Brain microvascular endothelial cell (primary cell): Measurements from ENCODE around the gene TIMM44.
"Not testable (repeated sequence)": the region's sequence is repeated elsewhere in the genome, so short reads cannot be mapped to it uniquely, and the experiment has no call there.

ENCODE experiments used
- DNase-seq: peaks from one replicate; pipeline ENCODE4 v3.0.0-alpha.2; 2020
- H3K27ac ChIP-seq: fragments of 250-450 bp; sonication (Bioruptor Pico); 2 replicates; pipeline ENCODE4 v1.5.1; 2020; ENCODE audit warnings: mild to moderate bottlenecking, moderate library complexity
- H3K27me3 ChIP-seq: fragments of 250-450 bp; sonication (Bioruptor Pico); replicated peaks from 2 replicates; pipeline ENCODE4 v1.5.1; 2020; ENCODE audit warnings: mild to moderate bottlenecking
- H3K36me3 ChIP-seq: fragments of 250-450 bp; sonication (Bioruptor Pico); replicated peaks from 2 replicates; pipeline ENCODE4 v1.5.1; 2020; ENCODE audit warnings: mild to moderate bottlenecking
- H3K4me3 ChIP-seq: 2 replicates; pipeline ENCODE4 v1.5.1; 2011; ENCODE audit warnings: low read depth, mild to moderate bottlenecking, control low read depth, low read length, moderate library complexity
- in situ Hi-C: cut with HindIII; loops from 2 replicates; pipeline ENCODE4 v1.10.0; 2017; ENCODE audit warnings: low sequenced_read_pairs, low pct_ligation_motif_present
- TF ChIP-seq, protein P1 (sequence below): IDR thresholded peaks from 2 replicates; pipeline ENCODE4 v1.5.1; 2011; ENCODE audit warnings: low read depth, mild to moderate bottlenecking, moderate library complexity, low read length, control low read depth, inconsistent platforms; ENCODE audit errors: missing control alignments

The TIMM44 gene

DNA sequence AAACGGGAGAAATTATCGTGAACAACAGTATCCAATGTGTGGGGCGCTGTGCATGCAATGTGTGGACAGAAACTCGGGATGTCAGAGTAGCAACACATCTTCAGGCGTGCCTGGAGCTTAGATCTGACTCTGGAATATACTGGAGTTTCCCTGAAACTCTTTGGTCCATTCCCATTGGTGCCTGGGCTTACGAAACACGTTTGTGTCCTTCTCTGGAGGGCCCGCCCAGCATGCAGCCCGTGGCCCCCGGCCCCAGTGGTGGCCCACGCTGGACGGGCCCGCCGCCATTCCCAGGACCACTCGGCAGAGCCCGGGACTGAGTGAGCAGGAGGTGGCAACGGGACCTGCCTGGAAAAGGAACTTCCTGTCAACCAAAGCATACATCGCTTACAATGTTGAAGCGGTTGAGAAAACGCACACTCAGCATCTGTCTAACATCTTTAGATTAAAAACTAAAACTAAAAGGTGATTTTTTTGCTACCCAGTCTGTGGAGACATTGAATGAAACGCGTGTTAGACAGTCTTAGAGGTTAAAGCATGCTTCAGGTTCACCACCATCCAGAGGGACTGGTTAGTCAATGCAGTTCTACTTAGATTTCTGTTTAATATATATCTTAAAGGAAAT, 19.3 kb upstream of the TIMM44 start:
- H3K4me3 ChIP-seq = no peak overlapping the region
- no peaks in the 10 kb centered on the region for H3K27me3 ChIP-seq
- in situ Hi-C loops = no loop called here
- no peak for DNase-seq
- no peak overlapping the region for H3K27ac ChIP-seq
- peaks cover 40% of the 10 kb centered on the region for H3K36me3 ChIP-seq
- TF ChIP-seq, protein P1, sequence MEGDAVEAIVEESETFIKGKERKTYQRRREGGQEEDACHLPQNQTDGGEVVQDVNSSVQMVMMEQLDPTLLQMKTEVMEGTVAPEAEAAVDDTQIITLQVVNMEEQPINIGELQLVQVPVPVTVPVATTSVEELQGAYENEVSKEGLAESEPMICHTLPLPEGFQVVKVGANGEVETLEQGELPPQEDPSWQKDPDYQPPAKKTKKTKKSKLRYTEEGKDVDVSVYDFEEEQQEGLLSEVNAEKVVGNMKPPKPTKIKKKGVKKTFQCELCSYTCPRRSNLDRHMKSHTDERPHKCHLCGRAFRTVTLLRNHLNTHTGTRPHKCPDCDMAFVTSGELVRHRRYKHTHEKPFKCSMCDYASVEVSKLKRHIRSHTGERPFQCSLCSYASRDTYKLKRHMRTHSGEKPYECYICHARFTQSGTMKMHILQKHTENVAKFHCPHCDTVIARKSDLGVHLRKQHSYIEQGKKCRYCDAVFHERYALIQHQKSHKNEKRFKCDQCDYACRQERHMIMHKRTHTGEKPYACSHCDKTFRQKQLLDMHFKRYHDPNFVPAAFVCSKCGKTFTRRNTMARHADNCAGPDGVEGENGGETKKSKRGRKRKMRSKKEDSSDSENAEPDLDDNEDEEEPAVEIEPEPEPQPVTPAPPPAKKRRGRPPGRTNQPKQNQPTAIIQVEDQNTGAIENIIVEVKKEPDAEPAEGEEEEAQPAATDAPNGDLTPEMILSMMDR = no peak

DNA sequence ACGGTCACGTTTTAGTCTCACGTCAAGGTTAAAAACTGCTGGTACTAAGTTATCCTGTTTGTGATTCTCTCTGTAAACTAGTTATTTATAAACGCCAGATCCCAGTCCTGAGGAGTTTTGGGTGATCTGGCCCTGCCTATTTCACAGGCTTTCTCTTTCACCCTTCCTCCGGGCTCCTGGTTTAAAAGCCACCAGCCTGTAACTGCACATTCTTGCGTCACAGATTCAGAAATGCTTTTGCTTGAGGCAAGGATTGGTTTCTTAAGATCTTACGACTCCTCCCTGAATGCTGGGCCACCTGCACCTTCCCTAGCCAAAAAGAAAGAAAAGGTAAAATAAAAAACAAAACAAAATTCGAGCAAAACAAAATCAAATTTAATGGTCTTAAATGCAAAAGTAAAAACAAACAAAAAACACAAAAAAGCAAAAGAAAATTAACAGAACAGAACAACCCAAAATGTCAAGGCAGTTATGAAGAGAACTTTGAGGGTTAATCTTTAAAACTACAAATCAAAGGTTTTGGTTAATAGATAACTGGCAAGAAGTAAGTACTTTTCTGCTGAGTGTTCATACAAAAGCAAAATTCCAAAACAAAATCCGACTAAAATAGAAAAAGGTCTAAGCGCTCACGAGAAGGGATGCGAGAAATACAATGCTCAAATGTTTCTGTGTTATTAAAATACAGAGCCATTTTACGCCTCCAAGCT, 18.6 kb upstream of the TIMM44 start:
- DNase-seq = no peak
- peaks cover 34% of the 10 kb centered on the region for H3K36me3 ChIP-seq

DNA sequence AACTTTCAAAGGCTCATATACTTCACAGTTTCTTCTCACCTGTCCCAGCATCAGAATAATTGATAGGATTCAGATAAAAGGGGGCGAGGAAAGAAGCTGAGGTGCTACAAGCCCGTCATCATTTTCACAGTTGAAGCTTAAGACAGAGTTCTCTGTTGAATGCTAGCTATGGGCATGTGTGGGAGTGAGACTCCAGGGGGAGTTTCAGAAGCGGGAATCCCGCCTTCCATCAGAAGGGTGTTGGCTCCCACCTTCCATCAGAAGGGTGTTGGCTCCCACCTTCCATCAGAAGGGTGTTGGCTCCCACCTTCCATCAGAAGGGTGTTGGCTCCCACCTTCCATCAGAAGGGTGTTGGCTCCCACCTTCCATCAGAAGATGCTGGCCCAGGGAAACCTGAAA, 17.6 kb upstream of the TIMM44 start:
- in situ Hi-C loops, H3K27ac ChIP-seq, H3K27me3 ChIP-seq, H3K4me3 ChIP-seq, DNase-seq: not testable (repeated sequence)
- H3K36me3 ChIP-seq = peaks cover 32% of the 10 kb centered on the region

More for the DNA sequence above, 18.6 kb upstream of the TIMM44 start:
- Histone ChIP-seq H3K27me3 (no peaks in the 10 kb centered on the region), H3K4me3 (no peak overlapping the region), H3K27ac (no peak overlapping the region)
- TF ChIP-seq, protein P1 = no peak
- in situ Hi-C loops = no loop called here

DNA sequence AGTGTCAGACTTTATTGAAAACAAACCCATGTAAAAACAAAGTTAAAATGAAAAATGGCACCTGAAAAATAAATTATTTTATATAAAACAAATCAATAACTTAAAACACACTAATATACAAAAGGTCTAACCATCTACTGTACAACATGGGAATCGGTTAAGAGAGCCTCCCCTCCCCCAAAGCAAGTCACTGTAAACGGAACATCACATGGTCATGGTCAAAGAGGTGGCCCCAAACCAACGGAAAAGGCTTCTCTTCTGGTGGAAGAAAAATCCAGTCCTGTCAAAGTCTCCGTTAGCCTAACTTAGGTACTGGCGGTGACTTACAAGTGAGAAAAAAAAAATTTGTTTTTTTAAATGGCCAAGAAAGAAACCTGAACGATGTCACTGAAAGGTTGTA, 15.7 kb upstream of the TIMM44 start:
- Histone ChIP-seq H3K27ac (no peak overlapping the region), H3K27me3 (no peaks in the 10 kb centered on the region), H3K36me3 (peaks cover 21% of the 10 kb centered on the region), H3K4me3 (no peak overlapping the region)
- DNase-seq = no peak
- in situ Hi-C loops = no loop called here
- TF ChIP-seq, protein P1 = no peak

DNA sequence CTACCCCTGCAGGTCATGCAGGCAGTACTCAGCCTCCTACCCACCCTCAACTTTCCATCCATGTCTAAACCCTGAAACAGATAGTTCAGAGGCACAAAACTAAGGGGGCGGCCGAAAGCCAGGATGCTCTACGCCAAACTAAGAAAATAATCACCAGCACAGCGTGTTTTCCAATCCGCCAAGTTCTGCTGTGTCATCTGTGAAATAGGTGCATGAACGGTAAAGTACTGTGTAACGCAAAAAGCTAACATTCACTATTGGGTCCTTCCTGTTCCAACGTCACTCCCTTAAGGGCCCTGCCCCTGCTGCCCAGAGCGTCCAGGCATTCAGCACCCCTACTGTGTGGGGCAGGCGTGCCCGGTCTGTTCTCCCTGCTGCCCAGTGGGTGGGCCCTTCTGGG, 12.2 kb upstream of the TIMM44 start:
- no peak for DNase-seq
- in situ Hi-C loops = no loop called here
- Histone ChIP-seq H3K27ac (no peak overlapping the region), H3K27me3 (no peaks in the 10 kb centered on the region), H3K36me3 (no peaks in the 10 kb centered on the region), H3K4me3 (no peak overlapping the region)
- TF ChIP-seq, protein P1 = no peak

DNA sequence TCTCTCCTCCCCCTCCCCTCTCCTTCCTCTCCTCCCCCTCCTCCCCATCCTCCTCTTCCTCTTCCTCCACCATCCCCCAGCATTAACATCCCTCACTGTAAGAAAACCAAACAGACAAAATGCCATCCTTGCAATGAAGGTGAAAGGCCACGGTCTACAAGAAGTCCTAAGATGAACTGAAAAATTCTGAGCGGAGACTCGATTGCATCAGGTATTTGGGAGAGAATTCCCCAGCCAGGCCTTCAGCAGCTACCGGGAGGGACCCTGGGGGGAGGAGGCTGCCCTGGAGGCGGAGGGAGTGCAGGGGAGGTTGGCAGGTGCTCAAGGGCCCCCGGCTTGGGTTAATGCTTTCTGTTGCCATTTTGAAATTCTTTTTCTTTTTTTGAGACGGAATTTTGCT, 10.1 kb upstream of the TIMM44 start:
- in situ Hi-C loops = no loop called here
- TF ChIP-seq, protein P1 = no peak
- no peak overlapping the region for H3K27ac ChIP-seq

More for the DNA sequence above, 10.1 kb upstream of the TIMM44 start:
- no peak for DNase-seq
- H3K27me3 ChIP-seq = no peaks in the 10 kb centered on the region
- H3K36me3 ChIP-seq = no peaks in the 10 kb centered on the region
- H3K4me3 ChIP-seq = no peak overlapping the region
